Loucy (cell line): ENCODE measurements around the gene RHD.
"Not testable (repeated sequence)": the region's sequence is repeated elsewhere in the genome, so short reads cannot be mapped to it uniquely, and the experiment has no call there.

Experiments used
- H2AFZ ChIP-seq: fragments of 200-600 bp; sonication (generic); 2 replicates; pipeline ENCODE4 v1.6.0; 2016; ENCODE audit warnings: antibody characterized with exemption, mild to moderate bottlenecking, low read length, moderate library complexity
- H3F3A ChIP-seq: fragments of 200-600 bp; 2 replicates; pipeline ENCODE4 v1.6.0; 2016; ENCODE audit warnings: antibody characterized with exemption, low read depth, mild to moderate bottlenecking
- H3K27me3 ChIP-seq: fragments of 200-600 bp; sonication (generic); 2 replicates; pipeline ENCODE4 v1.6.1; 2014; ENCODE audit warnings: low read length, mild to moderate bottlenecking; ENCODE audit not compliant: insufficient read depth, poor library complexity, severe bottlenecking
- H3K36me3 ChIP-seq: fragments of 200-600 bp; sonication (generic); 2 replicates; pipeline ENCODE4 v1.6.1; 2016; ENCODE audit warnings: low read length; ENCODE audit not compliant: insufficient read depth
- H3K4me1 ChIP-seq: fragments of 200-600 bp; sonication (generic); 2 replicates; pipeline ENCODE4 v1.5.1; 2014; ENCODE audit warnings: low read length, mild to moderate bottlenecking; ENCODE audit not compliant: insufficient read depth, poor library complexity, severe bottlenecking
- H3K4me2 ChIP-seq: fragments of 200-600 bp; sonication (generic); 2 replicates; pipeline ENCODE4 v1.6.0; 2014; ENCODE audit warnings: antibody characterized with exemption, low read length, low read depth, mild to moderate bottlenecking; ENCODE audit not compliant: poor library complexity, severe bottlenecking
- H3K4me3 ChIP-seq: fragments of 200-600 bp; sonication (generic); 2 replicates; pipeline ENCODE4 v1.5.1; 2014; ENCODE audit warnings: low read length, mild to moderate bottlenecking, mixed read lengths; ENCODE audit not compliant: poor library complexity, severe bottlenecking
- H3K79me2 ChIP-seq: fragments of 200-600 bp; sonication (generic); 2 replicates; pipeline ENCODE4 v1.6.1; 2014; ENCODE audit warnings: low read length; ENCODE audit not compliant: insufficient read depth
- H3K9ac ChIP-seq: fragments of 200-600 bp; sonication (generic); 2 replicates; pipeline ENCODE4 v1.6.0; 2014; ENCODE audit warnings: mild to moderate bottlenecking, low read depth, low read length, moderate library complexity; ENCODE audit not compliant: poor library complexity, severe bottlenecking
- H3K9me2 ChIP-seq: fragments of 200-600 bp; sonication (generic); replicated peaks from 2 replicates; pipeline ENCODE4 v1.6.1; 2016; ENCODE audit warnings: low read depth, low read length, mixed read lengths
- H3K9me3 ChIP-seq: fragments of 200-600 bp; sonication (generic); 2 replicates; pipeline ENCODE4 v1.6.1; 2014; ENCODE audit warnings: mild to moderate bottlenecking, antibody characterized with exemption, low read length, low read depth; ENCODE audit not compliant: insufficient read depth
- H4K20me1 ChIP-seq: fragments of 200-600 bp; sonication (generic); 2 replicates; pipeline ENCODE4 v1.6.0; 2014; ENCODE audit warnings: antibody characterized with exemption, low read length, mild to moderate bottlenecking; ENCODE audit not compliant: insufficient read depth, poor library complexity, severe bottlenecking
- TF ChIP-seq, protein P1 (sequence below): fragments of 200-600 bp; sonication (generic); conservative IDR thresholded peaks from 2 replicates; pipeline ENCODE4 v1.5.1; 2014; ENCODE audit warnings: mild to moderate bottlenecking, antibody characterized with exemption, low read length

The RHD gene

DNA sequence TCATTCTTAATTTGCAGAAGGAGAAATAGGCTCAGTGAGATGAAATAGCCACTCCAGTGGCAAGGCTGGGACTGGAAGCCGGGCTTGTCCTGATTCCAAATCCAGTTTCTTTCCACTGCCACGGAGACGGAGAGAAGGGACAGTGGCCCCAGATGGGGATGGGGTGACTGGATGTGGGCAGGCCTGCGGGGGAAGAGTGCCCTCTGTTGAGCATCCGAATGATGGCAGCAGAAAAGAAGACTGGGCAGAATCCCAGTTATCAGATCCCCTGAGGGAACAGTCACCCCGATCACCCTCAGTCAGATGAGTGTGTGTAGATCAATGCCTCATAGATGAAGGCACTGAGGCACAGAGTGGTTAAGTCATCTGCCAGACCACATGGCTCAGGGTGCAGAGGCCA, 17.7 kb downstream of the RHD start:
- H3K79me2 ChIP-seq, H3K27me3 ChIP-seq, H3K36me3 ChIP-seq, H3K4me2 ChIP-seq, H2AFZ ChIP-seq, H3K4me1 ChIP-seq, H3K9me2 ChIP-seq, H3K4me3 ChIP-seq, H3K9me3 ChIP-seq, H3K9ac ChIP-seq, H3F3A ChIP-seq, H4K20me1 ChIP-seq: not testable (repeated sequence)
- TF ChIP-seq, protein P1, sequence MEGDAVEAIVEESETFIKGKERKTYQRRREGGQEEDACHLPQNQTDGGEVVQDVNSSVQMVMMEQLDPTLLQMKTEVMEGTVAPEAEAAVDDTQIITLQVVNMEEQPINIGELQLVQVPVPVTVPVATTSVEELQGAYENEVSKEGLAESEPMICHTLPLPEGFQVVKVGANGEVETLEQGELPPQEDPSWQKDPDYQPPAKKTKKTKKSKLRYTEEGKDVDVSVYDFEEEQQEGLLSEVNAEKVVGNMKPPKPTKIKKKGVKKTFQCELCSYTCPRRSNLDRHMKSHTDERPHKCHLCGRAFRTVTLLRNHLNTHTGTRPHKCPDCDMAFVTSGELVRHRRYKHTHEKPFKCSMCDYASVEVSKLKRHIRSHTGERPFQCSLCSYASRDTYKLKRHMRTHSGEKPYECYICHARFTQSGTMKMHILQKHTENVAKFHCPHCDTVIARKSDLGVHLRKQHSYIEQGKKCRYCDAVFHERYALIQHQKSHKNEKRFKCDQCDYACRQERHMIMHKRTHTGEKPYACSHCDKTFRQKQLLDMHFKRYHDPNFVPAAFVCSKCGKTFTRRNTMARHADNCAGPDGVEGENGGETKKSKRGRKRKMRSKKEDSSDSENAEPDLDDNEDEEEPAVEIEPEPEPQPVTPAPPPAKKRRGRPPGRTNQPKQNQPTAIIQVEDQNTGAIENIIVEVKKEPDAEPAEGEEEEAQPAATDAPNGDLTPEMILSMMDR, result peak; percentile 28

DNA sequence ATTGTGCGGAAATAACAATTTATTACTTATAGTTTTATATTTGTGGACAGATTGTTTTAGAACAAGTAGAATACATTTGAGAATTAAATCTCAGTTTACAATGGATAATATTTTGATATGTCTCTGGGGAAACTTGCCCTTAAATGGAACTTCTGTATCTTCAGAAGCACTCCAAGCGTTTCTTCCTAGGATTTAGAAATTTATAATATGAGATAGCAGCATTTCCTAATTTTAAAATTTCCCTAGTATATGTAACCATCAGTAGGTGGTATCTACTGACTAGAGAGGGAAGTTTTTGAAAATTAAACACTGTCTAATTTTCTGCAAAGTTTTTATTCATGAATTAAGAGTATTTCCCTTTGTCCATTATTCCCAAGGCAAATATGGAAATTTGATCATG, 21.1 kb downstream of the RHD start:
- not testable (repeated sequence) for H4K20me1 ChIP-seq, H3K27me3 ChIP-seq, H3K9me2 ChIP-seq, H3K4me1 ChIP-seq, H3K79me2 ChIP-seq, H3F3A ChIP-seq, H2AFZ ChIP-seq, H3K4me3 ChIP-seq, H3K9ac ChIP-seq, H3K4me2 ChIP-seq, H3K9me3 ChIP-seq, H3K36me3 ChIP-seq

DNA sequence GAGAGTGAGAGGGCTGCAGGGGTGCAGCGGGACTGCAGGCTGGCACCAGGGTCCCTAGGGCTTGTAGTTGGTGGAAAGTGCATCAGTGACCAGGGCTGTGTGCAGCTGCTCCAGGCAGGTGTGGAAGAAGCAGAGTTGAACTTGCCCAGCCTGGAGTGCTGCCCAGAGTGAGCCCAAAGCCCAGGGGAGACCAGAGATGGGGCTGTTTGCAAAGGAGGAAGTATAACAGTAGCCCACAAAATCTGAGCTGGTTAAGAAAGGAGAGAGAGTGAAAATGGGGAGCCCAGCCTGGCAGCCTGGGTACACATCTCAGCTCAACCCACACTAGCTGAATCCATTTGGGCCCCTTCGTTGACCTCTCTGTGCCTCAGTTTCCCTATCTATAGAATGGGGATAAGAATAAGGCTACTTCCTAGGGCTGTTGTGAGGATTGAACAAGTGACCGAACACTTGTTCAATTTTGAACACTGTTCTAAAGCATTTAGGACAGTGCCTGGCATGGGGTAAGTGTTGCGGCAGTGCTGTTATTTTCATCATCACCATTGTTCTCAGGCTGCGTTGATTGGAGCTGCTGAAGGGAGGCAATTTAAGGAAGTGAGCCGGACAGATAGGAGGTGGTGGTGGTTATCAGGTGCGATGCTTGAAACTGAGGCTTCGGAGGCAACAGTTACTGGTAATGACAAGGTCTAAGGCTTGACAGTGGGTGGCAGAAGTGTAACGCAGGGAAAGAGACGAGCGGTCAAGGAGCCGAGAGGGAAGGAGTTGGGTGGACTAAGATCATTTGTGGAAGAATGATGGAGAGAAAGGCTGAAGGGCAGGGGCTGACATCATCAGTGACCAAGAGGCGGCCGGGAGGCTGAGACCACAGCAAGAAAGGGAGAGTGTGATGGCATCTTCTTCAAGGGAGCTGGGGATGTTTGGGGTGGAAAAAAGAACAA, 22.8 kb downstream of the RHD start:
- H3K9me3 ChIP-seq, H3K9ac ChIP-seq, H2AFZ ChIP-seq, H3K79me2 ChIP-seq, H3F3A ChIP-seq, H3K27me3 ChIP-seq, H3K4me1 ChIP-seq, H3K4me2 ChIP-seq, H3K4me3 ChIP-seq, H3K36me3 ChIP-seq, H3K9me2 ChIP-seq, H4K20me1 ChIP-seq: not testable (repeated sequence)

DNA sequence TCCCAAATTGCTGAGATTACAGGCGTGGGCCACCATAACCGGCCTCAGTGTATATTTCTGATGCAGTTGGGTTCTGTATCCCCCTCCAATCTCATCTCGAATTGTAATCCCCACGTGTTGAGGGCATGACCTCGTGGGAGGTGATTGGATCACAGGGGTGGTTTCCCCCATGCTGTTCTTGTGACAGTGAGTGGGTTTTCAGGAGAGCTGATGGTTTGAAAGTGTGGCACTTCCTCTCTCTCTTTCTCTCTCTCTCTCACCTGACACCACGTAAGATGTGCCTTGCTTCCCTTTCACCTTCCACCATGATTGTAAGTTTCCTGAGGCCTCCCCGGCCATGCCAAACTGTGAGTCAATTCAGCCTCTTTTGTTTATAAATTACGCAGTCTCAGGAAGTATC, 24.2 kb downstream of the RHD start:
- H3K4me2 ChIP-seq, H3K4me1 ChIP-seq, H3K4me3 ChIP-seq, H3K9me3 ChIP-seq, H2AFZ ChIP-seq, H3K27me3 ChIP-seq, H4K20me1 ChIP-seq, H3F3A ChIP-seq, H3K36me3 ChIP-seq, H3K9ac ChIP-seq, H3K9me2 ChIP-seq, H3K79me2 ChIP-seq: not testable (repeated sequence)

DNA sequence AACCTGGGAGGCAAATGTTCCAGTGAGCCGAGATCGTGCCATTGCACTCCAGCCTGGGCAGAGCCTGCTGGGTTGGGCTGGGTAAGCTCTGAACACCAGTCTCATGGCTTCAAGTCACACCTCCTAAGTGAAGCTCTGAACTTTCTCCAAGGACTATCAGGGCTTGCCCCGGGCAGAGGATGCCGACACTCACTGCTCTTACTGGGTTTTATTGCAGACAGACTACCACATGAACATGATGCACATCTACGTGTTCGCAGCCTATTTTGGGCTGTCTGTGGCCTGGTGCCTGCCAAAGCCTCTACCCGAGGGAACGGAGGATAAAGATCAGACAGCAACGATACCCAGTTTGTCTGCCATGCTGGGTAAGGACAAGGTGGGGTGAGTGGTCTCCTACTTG, 28.4 kb downstream of the RHD start:
- H3K4me3 ChIP-seq, H4K20me1 ChIP-seq, H3K4me1 ChIP-seq, H3K9me2 ChIP-seq, H3K27me3 ChIP-seq, H3F3A ChIP-seq, H3K36me3 ChIP-seq, H3K4me2 ChIP-seq, H2AFZ ChIP-seq, H3K9me3 ChIP-seq, H3K9ac ChIP-seq, H3K79me2 ChIP-seq: not testable (repeated sequence)

DNA sequence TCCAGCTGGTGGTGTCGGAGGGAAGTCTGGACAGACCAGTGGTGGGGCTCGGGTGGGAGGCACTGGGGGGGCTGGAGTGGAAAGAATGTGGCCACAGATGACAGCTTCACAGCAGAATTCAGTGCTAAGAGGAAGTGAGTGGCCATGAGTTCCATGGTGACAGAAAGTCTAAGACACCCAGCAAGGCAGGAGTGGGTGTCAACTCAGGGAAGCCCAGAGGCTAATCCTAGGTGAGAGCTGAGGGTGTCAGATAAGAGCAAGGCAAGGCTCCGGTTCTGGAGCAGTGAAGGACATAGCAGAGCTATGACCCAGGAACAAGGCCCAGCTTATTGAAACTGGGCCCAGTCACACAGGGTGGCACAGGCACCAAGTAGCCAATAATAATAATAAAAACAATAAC, 30.0 kb downstream of the RHD start:
- not testable (repeated sequence) for H3K4me1 ChIP-seq, H3K27me3 ChIP-seq, H3F3A ChIP-seq, H3K36me3 ChIP-seq, H3K9ac ChIP-seq, H3K9me3 ChIP-seq, H4K20me1 ChIP-seq, H3K79me2 ChIP-seq, H3K4me2 ChIP-seq, H2AFZ ChIP-seq, H3K4me3 ChIP-seq, H3K9me2 ChIP-seq

DNA sequence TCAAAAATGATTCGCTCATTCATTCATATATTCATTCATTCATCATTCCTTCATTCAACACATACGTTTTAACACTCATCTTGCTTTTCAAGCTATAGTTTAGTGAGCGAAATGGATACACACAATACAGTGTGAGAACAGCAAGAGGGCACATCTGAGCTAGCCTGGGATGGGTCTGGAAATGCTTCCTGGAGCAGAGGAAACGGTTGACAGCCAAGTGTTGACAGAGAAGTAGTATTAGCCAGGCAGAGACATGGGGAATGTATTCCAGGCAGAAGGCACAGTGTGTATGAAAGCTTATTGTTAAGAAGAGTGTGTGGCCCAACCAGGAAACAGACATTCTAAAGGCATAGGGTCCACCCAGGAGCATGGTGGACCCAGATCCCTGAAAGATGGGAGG, 32.6 kb downstream of the RHD start:
- H4K20me1 ChIP-seq, H3K9me3 ChIP-seq, H3K36me3 ChIP-seq, H3K4me2 ChIP-seq, H2AFZ ChIP-seq, H3K9ac ChIP-seq, H3K79me2 ChIP-seq, H3K27me3 ChIP-seq, H3F3A ChIP-seq, H3K4me1 ChIP-seq, H3K9me2 ChIP-seq, H3K4me3 ChIP-seq: not testable (repeated sequence)
